ENCODE data around the gene CIAO2A.

DNA sequence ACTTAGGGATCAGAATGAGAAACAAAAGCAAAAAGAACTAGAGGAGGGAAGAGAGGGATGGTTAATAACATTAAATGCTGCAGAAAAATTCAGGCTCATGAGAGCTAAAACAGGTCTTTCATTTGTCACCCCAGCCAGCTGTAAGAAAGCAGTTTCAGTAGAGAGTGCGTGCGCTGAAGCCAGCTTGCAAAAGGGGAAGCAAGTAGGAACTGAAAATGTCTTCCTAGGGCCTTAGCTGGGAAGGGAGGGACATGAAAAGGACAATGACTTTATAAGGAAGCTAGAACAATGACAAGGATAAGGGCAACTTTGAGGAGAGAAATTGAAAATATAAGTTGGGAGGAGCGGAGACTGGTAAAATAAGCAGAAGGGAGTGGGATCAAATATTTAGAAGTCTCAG, 3.1 kb downstream of the CIAO2A start:
- TF ChIP-seq, protein P1, sequence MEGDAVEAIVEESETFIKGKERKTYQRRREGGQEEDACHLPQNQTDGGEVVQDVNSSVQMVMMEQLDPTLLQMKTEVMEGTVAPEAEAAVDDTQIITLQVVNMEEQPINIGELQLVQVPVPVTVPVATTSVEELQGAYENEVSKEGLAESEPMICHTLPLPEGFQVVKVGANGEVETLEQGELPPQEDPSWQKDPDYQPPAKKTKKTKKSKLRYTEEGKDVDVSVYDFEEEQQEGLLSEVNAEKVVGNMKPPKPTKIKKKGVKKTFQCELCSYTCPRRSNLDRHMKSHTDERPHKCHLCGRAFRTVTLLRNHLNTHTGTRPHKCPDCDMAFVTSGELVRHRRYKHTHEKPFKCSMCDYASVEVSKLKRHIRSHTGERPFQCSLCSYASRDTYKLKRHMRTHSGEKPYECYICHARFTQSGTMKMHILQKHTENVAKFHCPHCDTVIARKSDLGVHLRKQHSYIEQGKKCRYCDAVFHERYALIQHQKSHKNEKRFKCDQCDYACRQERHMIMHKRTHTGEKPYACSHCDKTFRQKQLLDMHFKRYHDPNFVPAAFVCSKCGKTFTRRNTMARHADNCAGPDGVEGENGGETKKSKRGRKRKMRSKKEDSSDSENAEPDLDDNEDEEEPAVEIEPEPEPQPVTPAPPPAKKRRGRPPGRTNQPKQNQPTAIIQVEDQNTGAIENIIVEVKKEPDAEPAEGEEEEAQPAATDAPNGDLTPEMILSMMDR (IDR thresholded peaks at IDR 0.05; ENCODE audit: low read depth, low read length, missing input control), result no peak
- TF ChIP-seq YY1 (IDR thresholded peaks at IDR 0.05), result peak; percentile 13
- TF ChIP-seq, protein P2, sequence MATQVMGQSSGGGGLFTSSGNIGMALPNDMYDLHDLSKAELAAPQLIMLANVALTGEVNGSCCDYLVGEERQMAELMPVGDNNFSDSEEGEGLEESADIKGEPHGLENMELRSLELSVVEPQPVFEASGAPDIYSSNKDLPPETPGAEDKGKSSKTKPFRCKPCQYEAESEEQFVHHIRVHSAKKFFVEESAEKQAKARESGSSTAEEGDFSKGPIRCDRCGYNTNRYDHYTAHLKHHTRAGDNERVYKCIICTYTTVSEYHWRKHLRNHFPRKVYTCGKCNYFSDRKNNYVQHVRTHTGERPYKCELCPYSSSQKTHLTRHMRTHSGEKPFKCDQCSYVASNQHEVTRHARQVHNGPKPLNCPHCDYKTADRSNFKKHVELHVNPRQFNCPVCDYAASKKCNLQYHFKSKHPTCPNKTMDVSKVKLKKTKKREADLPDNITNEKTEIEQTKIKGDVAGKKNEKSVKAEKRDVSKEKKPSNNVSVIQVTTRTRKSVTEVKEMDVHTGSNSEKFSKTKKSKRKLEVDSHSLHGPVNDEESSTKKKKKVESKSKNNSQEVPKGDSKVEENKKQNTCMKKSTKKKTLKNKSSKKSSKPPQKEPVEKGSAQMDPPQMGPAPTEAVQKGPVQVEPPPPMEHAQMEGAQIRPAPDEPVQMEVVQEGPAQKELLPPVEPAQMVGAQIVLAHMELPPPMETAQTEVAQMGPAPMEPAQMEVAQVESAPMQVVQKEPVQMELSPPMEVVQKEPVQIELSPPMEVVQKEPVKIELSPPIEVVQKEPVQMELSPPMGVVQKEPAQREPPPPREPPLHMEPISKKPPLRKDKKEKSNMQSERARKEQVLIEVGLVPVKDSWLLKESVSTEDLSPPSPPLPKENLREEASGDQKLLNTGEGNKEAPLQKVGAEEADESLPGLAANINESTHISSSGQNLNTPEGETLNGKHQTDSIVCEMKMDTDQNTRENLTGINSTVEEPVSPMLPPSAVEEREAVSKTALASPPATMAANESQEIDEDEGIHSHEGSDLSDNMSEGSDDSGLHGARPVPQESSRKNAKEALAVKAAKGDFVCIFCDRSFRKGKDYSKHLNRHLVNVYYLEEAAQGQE (IDR thresholded peaks at IDR 0.05), result no peak
- TF ChIP-seq JUND (IDR thresholded peaks at IDR 0.05), result no peak
- TF ChIP-seq, protein P3, sequence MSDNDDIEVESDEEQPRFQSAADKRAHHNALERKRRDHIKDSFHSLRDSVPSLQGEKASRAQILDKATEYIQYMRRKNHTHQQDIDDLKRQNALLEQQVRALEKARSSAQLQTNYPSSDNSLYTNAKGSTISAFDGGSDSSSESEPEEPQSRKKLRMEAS (IDR thresholded peaks at IDR 0.05), result no peak
- no peak for TF ChIP-seq SP1 (IDR thresholded peaks at IDR 0.05)
- no peak for TF ChIP-seq RAD21 (IDR thresholded peaks at IDR 0.05)
- TF ChIP-seq ATF3 (IDR thresholded peaks at IDR 0.05), result no peak
- no peak for TF ChIP-seq HNF4A (conservative IDR thresholded peaks at IDR 0.05)
- TF ChIP-seq NR2F2 (IDR thresholded peaks at IDR 0.05), result no peak
- no peak for TF ChIP-seq GABPA (IDR thresholded peaks at IDR 0.05 in 1 of 2, conservative IDR thresholded peaks at IDR 0.05 in 1 of 2)
- TF ChIP-seq EGR1 (IDR thresholded peaks at IDR 0.05; ENCODE audit: low read depth in 2 of 2), result no peak

Measured in liver (tissue), 3 donors.